Mucosa of stomach (tissue), 1 donor: ENCODE data around the gene KRT83.

ENCODE experiments used
- H3K27me3 ChIP-seq: one replicate; pipeline ENCODE4 v1.7.0; 2013; ENCODE audit warnings: mild to moderate bottlenecking, low read length; ENCODE audit not compliant: control insufficient read depth, insufficient read depth
- H3K36me3 ChIP-seq: one replicate; pipeline ENCODE4 v1.7.0; 2013; ENCODE audit warnings: low read length; ENCODE audit not compliant: control insufficient read depth, insufficient read depth
- H3K4me1 ChIP-seq: one replicate; pipeline ENCODE4 v1.7.0; 2013; ENCODE audit warnings: mild to moderate bottlenecking, low read length; ENCODE audit not compliant: control insufficient read depth, insufficient read depth
- H3K4me3 ChIP-seq: one replicate; pipeline ENCODE4 v1.7.0; 2013; ENCODE audit warnings: low read length
- H3K9ac ChIP-seq: one replicate; pipeline ENCODE4 v1.7.0; 2013; ENCODE audit warnings: mild to moderate bottlenecking, low read length, moderate library complexity
- H3K9me3 ChIP-seq: one replicate; pipeline ENCODE4 v1.7.0; 2013; ENCODE audit warnings: mild to moderate bottlenecking, low read length, moderate library complexity; ENCODE audit not compliant: control insufficient read depth
- donor health status: Pancreatic carcinoma.

Gene KRT83

DNA sequence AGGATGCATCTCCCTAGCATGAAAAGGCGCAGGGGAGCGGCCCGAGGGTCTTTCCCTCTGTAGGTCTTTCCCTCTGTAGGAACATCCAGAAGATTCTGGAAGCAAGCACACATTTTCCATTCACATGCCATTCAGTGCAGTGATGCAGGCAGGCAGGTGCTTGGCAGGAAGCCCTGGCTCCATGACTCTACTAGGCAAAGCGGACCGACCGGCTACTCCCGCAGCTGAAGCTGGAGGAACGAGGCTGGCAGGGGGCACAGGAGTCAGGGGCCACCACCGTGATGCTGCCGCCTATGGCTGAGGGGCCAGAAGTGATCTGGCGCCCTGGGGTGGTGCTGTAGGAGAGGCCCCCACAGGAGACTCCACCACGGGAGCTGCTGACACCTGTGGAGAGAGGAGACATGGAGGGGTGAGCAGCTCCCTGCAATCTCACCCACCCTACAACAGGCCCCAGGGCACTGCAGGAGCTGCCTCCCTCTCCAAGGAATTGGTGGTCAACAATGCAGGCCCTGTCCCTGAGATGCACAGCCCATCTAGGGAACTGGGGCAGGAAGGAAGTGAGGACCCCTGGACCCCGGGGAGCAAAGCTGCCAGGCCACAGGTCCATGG, 39.6 kb upstream of the KRT83 start:
- H3K9me3 ChIP-seq, result no peaks in the 10 kb centered on the region
- no peaks in the 10 kb centered on the region for H3K36me3 ChIP-seq
- H3K27me3 ChIP-seq, result no peaks in the 10 kb centered on the region
- peaks cover 10% of the 10 kb centered on the region for H3K4me1 ChIP-seq
- H3K4me3 ChIP-seq, result no peak overlapping the region
- H3K9ac ChIP-seq, result no peak overlapping the region

DNA sequence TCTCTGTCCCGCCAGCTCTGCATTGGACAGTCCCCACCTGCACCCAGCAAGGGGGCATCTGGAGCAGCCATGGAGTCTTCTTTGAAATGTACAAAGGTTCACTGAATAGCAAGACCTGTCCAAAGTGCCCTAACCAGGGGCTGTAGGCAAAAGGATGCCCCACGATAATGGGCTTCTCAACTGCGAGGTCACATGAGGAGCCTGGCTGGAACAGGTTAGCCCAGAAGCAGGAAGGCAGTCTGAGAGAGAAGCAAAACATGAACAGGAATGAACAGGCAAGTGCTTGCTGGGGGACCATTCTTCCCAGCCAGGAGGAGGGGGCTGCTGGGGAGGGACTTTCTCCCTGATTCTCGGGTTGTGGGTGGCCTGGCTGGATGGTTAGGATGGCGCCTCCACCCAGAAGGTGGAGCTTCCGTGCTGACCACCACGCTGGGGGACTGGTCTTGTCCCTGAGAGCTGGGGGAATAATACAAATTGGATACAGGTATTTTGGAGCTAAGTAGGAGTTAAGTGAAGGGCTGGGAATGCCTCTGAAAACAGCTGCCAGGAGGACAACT, 39.0 kb upstream of the KRT83 start:
- Histone ChIP-seq H3K9me3 (no peaks in the 10 kb centered on the region), H3K36me3 (no peaks in the 10 kb centered on the region), H3K9ac (no peak overlapping the region), H3K27me3 (no peaks in the 10 kb centered on the region), H3K4me3 (no peak overlapping the region), H3K4me1 (peaks cover 10% of the 10 kb centered on the region)

DNA sequence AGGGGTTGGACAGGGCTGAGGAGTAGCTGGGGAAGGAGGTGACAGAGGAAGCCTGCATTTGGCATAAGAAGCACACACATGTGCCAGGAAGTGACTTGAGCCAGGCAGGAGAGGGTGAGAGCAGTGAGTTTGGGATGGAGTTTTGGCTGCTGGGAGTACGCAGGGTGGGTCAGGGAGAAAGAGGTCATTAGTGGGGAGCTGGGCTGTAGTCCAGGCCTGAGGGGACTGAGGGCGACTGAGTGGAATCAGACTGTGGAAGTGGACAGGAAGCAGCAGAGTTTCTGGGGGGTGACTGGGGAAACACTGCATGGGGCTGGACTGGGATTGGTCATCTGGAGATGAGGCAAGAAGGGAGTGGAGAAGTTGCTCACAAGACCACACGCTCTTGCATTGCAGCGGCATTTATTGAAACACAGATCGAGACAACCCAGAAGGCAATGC, 38.4 kb upstream of the KRT83 start:
- Histone ChIP-seq H3K36me3 (no peaks in the 10 kb centered on the region), H3K27me3 (no peaks in the 10 kb centered on the region), H3K9ac (no peak overlapping the region), H3K4me3 (no peak overlapping the region), H3K4me1 (peaks cover 10% of the 10 kb centered on the region), H3K9me3 (no peaks in the 10 kb centered on the region)

DNA sequence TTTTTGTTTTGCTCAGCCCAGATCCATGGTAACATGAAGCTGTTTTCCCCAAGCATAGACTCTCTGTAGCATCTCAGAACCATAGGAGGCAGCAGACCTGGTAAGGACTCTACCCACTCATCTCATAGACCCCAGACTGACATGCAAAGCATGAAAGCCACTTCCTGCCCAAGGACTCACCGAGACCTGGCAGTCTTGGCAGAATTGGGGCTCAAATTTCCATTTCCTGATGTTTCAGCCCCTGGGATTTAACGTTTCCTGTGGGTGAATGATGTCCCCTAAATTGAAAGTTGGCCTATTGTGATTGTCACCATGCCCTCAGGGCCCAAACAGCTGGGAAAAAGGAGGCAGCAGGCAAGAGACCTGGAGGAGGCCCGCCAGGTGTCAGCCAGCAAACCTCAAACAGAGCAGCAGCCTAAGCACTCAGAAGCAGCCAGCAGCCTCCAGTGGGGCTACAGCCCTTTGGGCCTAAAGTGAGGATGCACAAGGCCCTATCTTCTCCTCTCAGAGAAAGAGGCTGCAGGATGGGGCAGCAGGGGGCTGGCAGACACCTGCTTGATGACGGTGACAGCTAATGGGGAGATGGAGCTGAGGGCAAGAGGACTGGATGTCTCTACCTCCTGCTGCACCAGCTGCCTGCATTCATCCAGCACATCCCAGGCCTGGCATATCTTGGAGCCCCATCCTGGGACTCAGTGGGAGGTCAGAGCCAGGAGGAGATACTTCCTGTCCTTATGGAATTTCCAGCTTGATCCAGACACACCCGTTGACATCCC, 37.6 kb upstream of the KRT83 start:
- no peaks in the 10 kb centered on the region for H3K36me3 ChIP-seq

DNA sequence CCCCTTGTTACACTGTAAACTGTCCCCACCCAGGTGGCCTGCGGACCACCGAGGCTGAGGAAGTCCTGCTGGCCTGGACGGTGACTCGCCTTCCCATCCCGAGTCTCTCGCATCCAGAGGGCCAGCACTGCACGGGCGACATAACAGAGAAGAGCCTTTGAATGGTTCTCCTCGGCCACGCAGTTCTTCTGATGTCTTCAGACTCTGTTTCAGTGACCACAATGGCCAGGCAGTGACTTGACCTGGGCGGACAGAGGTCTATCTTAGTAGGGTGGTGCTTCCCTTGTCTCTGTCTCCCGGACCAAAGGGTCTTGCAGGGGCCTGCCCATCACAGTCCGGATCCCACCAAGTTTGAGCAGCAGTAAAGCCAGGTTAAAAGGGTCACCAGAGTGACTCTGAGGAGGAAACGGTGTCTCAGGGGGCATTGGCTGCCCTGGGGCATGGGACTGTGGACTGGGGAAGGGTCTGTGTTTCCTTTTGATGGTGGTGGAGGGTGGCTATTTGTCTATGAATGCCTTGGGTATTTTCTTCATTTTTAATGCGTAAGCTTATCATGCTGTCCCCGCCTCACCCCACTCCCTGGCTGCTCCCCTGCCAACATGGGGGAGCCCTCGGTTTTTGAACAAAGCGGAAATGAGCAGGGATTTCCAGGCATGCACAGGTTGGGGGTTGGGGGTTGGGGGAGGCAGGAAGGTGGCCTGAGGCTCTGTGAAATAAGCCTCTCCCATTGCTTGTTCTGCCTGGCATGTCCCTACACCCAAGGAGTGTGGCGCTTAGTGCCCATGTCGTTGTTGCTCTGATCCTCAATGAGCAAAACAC, 35.8 kb upstream of the KRT83 start:
- Histone ChIP-seq H3K27me3 (no peaks in the 10 kb centered on the region), H3K4me1 (peaks cover 18% of the 10 kb centered on the region), H3K4me3 (no peak overlapping the region), H3K36me3 (no peaks in the 10 kb centered on the region), H3K9me3 (no peaks in the 10 kb centered on the region), H3K9ac (no peak overlapping the region)

More for the DNA sequence above, 37.6 kb upstream of the KRT83 start:
- H3K27me3 ChIP-seq, result no peaks in the 10 kb centered on the region
- no peak overlapping the region for H3K9ac ChIP-seq
- H3K4me3 ChIP-seq, result no peak overlapping the region
- no peaks in the 10 kb centered on the region for H3K9me3 ChIP-seq
- peaks cover 10% of the 10 kb centered on the region for H3K4me1 ChIP-seq

DNA sequence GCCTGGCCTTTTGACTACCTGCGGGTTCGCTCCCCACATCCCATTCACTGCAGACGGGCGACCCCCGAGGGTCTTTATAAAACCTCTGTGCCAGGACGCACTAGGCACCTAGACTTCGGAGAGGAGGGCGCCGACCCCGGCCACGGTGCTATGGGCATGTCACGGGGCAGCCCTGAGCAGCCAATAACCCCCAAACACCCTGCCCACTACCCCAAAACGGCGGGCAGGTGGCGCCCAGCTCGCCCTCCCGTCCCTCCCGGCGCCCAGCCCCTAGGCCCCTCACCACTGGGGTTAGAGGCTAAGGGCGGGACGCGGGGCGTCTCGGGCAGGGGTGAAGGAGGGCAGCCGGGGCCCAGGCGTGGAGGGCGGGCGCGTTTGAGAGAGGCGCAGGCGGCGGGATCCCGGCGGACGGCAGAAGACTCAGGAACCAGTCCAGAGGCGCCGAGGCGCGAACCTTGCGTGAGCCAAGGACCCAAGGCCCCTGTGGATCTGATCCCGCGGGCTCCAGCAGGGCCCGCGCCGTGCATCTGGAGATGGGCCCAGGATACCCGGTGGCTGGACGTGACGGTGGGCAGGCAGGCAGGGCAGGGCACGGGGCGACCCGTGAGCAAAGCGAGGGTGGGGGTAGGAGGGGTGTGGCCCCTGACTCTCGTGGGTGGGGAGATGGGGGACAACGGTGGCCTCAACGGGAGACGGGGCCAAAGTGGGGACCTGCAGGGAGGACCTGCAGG, 35.0 kb upstream of the KRT83 start:
- Histone ChIP-seq H3K9ac (no peak overlapping the region), H3K4me3 (no peak overlapping the region), H3K36me3 (no peaks in the 10 kb centered on the region), H3K27me3 (no peaks in the 10 kb centered on the region), H3K9me3 (no peaks in the 10 kb centered on the region), H3K4me1 (peaks cover 26% of the 10 kb centered on the region)

DNA sequence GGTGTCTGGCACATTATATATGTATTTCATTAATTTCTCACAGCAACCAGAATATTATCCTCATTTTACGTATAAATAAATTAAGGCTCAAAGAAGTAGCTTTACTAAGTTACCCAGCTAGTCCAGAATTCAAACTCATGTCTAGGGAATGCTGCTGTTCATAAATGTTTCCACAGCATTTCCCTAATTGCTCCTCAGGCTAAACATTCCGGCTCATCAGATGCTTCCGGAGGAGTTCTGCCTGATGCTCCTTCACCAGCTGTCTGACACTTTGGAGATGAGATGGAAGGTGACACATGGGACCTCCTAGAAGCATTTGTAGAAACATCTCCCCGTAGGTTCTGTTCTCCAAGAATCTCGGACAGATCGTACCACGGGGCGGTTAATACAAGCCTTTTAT, 34.0 kb upstream of the KRT83 start:
- peaks cover 29% of the 10 kb centered on the region for H3K4me1 ChIP-seq
- H3K4me3 ChIP-seq, result no peak overlapping the region
- H3K9me3 ChIP-seq, result no peaks in the 10 kb centered on the region
- no peaks in the 10 kb centered on the region for H3K36me3 ChIP-seq
- no peaks in the 10 kb centered on the region for H3K27me3 ChIP-seq
- no peak overlapping the region for H3K9ac ChIP-seq

DNA sequence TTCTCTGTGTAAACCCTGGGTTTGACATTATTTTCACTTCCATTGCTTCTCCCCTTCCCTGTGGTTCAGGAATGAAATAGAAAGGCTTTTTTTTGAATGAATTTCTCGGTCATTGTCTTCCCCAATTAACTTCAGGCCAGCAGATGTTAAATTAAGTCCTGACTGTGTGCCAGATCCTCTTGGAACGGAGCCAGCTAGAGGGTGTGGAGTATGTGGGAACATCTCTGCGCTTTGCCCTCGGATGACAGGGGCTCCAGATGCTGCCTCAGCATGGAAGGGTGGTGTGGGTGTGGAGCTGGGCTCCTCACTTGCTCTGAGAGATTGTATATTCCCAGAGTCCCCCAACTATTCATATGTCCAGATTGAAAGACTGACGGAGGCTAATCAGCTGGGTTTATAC, 33.0 kb upstream of the KRT83 start:
- Histone ChIP-seq H3K4me1 (peaks cover 29% of the 10 kb centered on the region), H3K9me3 (no peaks in the 10 kb centered on the region), H3K4me3 (no peak overlapping the region), H3K36me3 (no peaks in the 10 kb centered on the region), H3K9ac (no peak overlapping the region), H3K27me3 (no peaks in the 10 kb centered on the region)

DNA sequence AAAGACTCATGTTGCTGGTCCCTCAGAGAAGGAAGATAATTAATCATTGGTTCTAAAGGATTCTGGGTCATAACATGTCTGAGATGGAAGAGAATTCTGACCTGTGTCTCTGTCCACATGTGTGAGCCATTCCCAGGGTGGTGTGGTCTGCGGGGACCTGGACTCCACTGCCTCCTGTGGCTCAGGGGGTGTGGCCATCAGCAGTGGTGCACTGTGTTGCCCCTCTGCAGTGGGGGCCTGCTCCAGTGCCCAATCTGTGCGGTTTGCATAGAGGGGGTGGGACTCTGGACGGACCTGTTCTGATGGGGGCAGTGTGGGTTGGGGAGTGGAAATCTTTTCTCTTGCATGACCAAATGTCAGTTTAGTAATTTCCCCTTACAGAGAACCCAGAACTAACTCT, 32.6 kb upstream of the KRT83 start:
- Histone ChIP-seq H3K36me3 (no peaks in the 10 kb centered on the region), H3K27me3 (no peaks in the 10 kb centered on the region), H3K4me1 (peaks cover 29% of the 10 kb centered on the region), H3K9ac (no peak overlapping the region), H3K4me3 (no peak overlapping the region), H3K9me3 (no peaks in the 10 kb centered on the region)

DNA sequence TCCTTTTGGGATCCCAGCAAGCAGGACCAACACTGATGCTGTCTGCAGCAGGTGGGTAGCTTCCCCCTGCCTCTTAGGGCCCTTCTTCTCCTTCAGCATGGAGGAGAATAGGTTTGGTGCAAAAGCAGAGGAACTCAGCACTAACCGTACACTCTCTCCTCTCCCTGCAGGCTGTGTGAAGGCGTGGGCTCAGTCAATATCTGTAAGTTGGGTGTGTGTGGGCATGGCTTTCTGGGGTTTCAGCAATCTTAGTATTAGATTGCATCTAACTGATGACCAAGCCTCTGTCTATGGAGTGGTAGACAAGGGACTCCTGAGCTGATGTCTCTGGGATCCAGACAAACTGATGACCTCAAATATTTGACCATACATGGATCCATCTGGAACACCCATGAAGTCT, 31.8 kb upstream of the KRT83 start:
- Histone ChIP-seq H3K27me3 (no peaks in the 10 kb centered on the region), H3K4me1 (peaks cover 34% of the 10 kb centered on the region), H3K9ac (no peak overlapping the region), H3K36me3 (no peaks in the 10 kb centered on the region), H3K4me3 (no peak overlapping the region), H3K9me3 (no peaks in the 10 kb centered on the region)

DNA sequence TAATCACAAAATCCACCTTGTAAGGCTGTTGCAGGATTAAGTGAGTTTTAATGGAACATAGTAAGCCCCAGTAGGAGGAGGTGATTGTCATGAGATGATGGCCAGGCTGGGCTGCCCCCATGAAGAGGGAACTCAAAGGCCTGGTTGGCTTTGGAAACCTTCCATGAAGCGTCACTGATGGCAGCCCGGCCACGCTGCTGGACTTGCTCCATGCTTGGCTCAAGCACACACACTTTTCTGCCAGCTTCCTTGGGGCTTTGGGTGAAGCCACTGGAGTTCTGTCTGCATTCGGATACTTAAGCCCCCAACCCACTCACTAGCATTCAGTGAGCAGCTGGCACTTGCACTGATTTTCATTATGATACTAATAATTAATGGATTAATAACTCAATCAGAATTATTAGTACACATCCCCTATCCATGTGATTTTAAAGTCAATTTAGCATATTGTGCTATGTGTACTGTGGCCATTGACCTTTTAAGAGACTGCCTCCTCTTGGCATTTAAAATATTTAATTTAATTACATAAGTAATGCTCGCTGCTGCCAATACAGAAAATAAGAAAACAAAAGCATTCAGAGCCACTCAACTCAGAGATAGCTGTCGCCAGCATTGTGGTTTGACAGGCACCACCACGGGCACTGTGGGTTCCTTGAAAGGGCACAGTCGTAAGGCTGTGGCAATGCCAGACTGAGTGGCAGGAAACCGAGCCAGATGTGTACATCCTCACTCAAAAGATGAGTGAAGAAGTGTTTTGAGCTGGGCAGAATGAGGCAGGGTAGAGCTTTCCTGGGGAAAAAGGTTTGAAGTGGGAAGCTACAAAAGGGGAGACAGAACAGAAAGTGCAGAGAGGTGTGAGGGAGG, 30.2 kb upstream of the KRT83 start:
- Histone ChIP-seq H3K27me3 (no peaks in the 10 kb centered on the region), H3K36me3 (no peaks in the 10 kb centered on the region), H3K4me3 (no peak overlapping the region), H3K9me3 (no peaks in the 10 kb centered on the region), H3K9ac (no peak overlapping the region), H3K4me1 (peaks cover 47% of the 10 kb centered on the region)
